SK-N-SH (cell line): Measurements from ENCODE around the gene SAP30. TPM values are rescaled to one million over a fixed set of nuclear protein-coding genes. Genes with fewer than 3 reads are reported as not detected.

Experiments
- CTCF ChIA-PET: fragments of 300-600, 350-600 bp; formaldehyde crosslinking; extraction: SDS; loops from one replicate; lab custom pipeline; 2021; lab: Yijun Ruan, JAX
- POLR2A ChIA-PET: fragments of 350-600 bp; sonication (Branson Sonifier 250); formaldehyde crosslinking; extraction: SDS; loops from one replicate; lab custom pipeline; 2020; ENCODE audit warnings: antibody characterized with exemption, inconsistent platforms; lab: Yijun Ruan, JAX
- DNase-seq: peaks from one replicate; pipeline ENCODE4 v3.0.0; 2012
- H2AFZ ChIP-seq: fragments of 200-600 bp; sonication (generic); 2 replicates; pipeline ENCODE4 v1.8.1; 2016; ENCODE audit warnings: antibody characterized with exemption, mild to moderate bottlenecking, low read depth
- H3F3A ChIP-seq: fragments of 200-600 bp; sonication (generic); replicated peaks from 2 replicates; pipeline ENCODE3; 2016; ENCODE audit warnings: antibody characterized with exemption, mild to moderate bottlenecking; ENCODE audit not compliant: insufficient read depth
- H3K27ac ChIP-seq, 2 experiments: fragments of 200-500 bp in 1 of 2; fragments of 200-600 bp in 1 of 2; sonication (Bioruptor generic) in 1 of 2; sonication (generic), shearing (Covaris generic) in 1 of 2; 2 replicates each; pipeline versions ENCODE4 v1.5.1 to v1.6.1; 2014 to 2016; ENCODE audit warnings: low read depth in 2 of 2, inconsistent platforms in 1 of 2, low read length in 1 of 2, mild to moderate bottlenecking in 1 of 2, mixed read lengths in 1 of 2
- H3K27me3 ChIP-seq: fragments of 200-600 bp; sonication (generic), shearing (Covaris generic); 2 replicates; pipeline ENCODE4 v1.6.1; 2016; ENCODE audit warnings: mixed run types; ENCODE audit not compliant: insufficient read depth
- H3K36me3 ChIP-seq, 2 experiments: fragments of 200-500 bp in 1 of 2; fragments of 200-600 bp in 1 of 2; sonication (Bioruptor generic) in 1 of 2; sonication (generic) in 1 of 2; replicated peaks in 1 of 2; 2 replicates each; pipeline versions ENCODE3 to v1.5.1; 2014 to 2016; ENCODE audit warnings: low read length in 1 of 2, mild to moderate bottlenecking in 1 of 2; ENCODE audit not compliant: insufficient read depth in 2 of 2, control insufficient read depth in 1 of 2
- H3K4me1 ChIP-seq, 2 experiments: fragments of 200-500 bp in 1 of 2; fragments of 200-600 bp in 1 of 2; sonication (Bioruptor generic) in 1 of 2; sonication (generic), shearing (Covaris generic) in 1 of 2; 2 replicates each; pipeline versions ENCODE4 v1.5.1 to v1.6.1; 2014 to 2016; ENCODE audit warnings: low read depth in 1 of 2, low read length in 1 of 2, mixed run types in 1 of 2; ENCODE audit not compliant: insufficient read depth in 2 of 2, control insufficient read depth in 1 of 2
- H3K4me2 ChIP-seq: fragments of 200-600 bp; sonication (generic), shearing (Covaris generic); 2 replicates; pipeline ENCODE4 v1.6.1; 2017; ENCODE audit warnings: mixed run types
- H3K4me3 ChIP-seq, 2 experiments: fragments of 200-500 bp in 1 of 2; fragments of 200-600 bp in 1 of 2; sonication (Bioruptor generic) in 1 of 2; sonication (generic), shearing (Covaris generic) in 1 of 2; 2 replicates each; pipeline versions ENCODE4 v1.5.1 to v1.8.1; 2014 to 2016; ENCODE audit warnings: low read depth in 2 of 2, inconsistent platforms in 1 of 2, low read length in 1 of 2, mild to moderate bottlenecking in 1 of 2, mixed read lengths in 1 of 2, moderate library complexity in 1 of 2
- H3K79me2 ChIP-seq: fragments of 200-600 bp; sonication (generic); 2 replicates; pipeline ENCODE4 v1.8.1; 2017; ENCODE audit warnings: mild to moderate bottlenecking; ENCODE audit not compliant: insufficient read depth
- H3K9ac ChIP-seq: fragments of 200-600 bp; sonication (generic); 2 replicates; pipeline ENCODE4 v1.6.1; 2017; ENCODE audit warnings: mixed run types
- H3K9me2 ChIP-seq: fragments of 200-600 bp; sonication (generic); 2 replicates; pipeline ENCODE4 v1.6.1; 2017; ENCODE audit warnings: mixed run types
- H3K9me3 ChIP-seq: fragments of 200-600 bp; sonication (generic); 2 replicates; pipeline ENCODE4 v1.6.1; 2017; ENCODE audit warnings: mixed run types, mild to moderate bottlenecking, moderate library complexity
- H4K20me1 ChIP-seq: fragments of 200-600 bp; sonication (generic); 2 replicates; pipeline ENCODE4 v1.6.1; 2017; ENCODE audit warnings: mild to moderate bottlenecking, mixed run types; ENCODE audit not compliant: insufficient read depth
- CHD2 ChIP-seq: fragments of 150-350 bp; IDR thresholded peaks from 2 replicates; pipeline ENCODE4 v1.6.1; 2018; ENCODE audit warnings: low read length; ENCODE audit not compliant: partially characterized antibody
- EZH2phosphoT487 ChIP-seq: fragments of 200-600 bp; sonication (generic); IDR thresholded peaks from 2 replicates; pipeline ENCODE4 v1.6.1; 2017; ENCODE audit warnings: low read depth, mixed run types, mild to moderate bottlenecking, antibody characterized with exemption, moderate library complexity, borderline replicate concordance
- FOSL2 ChIP-seq: IDR thresholded peaks from 2 replicates; pipeline ENCODE4 v1.4.0; 2012; ENCODE audit warnings: low read depth, mild to moderate bottlenecking, moderate library complexity, borderline replicate concordance
- FOXJ3 ChIP-seq: sonication (generic); formaldehyde crosslinking; IDR thresholded peaks from 2 replicates; pipeline ENCODE4 v1.5.1; 2020; ENCODE audit warnings: mild to moderate bottlenecking, missing genetic modification reagents
- GABPA ChIP-seq: IDR thresholded peaks from 2 replicates; pipeline ENCODE4 v1.4.0; 2012; ENCODE audit warnings: low read depth, mild to moderate bottlenecking
- MAX ChIP-seq: IDR thresholded peaks from 2 replicates; pipeline ENCODE4 v1.4.0; 2012; ENCODE audit warnings: low read depth
- MEF2A ChIP-seq: IDR thresholded peaks from 2 replicates; pipeline ENCODE4 v1.4.0; 2012; ENCODE audit warnings: low read depth, borderline replicate concordance
- RAD21 ChIP-seq: IDR thresholded peaks from 2 replicates; pipeline ENCODE4 v1.6.1; 2012; ENCODE audit warnings: mild to moderate bottlenecking, low read length
- RCOR1 ChIP-seq: fragments of 150-350 bp; IDR thresholded peaks from 2 replicates; pipeline ENCODE4 v1.6.1; 2017; ENCODE audit warnings: antibody characterized with exemption, low read length
- RXRA ChIP-seq: IDR thresholded peaks from 2 replicates; pipeline ENCODE4 v1.4.0; 2012; ENCODE audit warnings: low read depth, mild to moderate bottlenecking, borderline replicate concordance
- SMC3 ChIP-seq: IDR thresholded peaks from 2 replicates; pipeline ENCODE4 v1.6.1; 2012; ENCODE audit warnings: low read depth, low read length, improper control_type of control experiment
- YY1 ChIP-seq: IDR thresholded peaks from 2 replicates; pipeline ENCODE4 v1.4.0; 2012; ENCODE audit warnings: low read depth, mild to moderate bottlenecking
- ZBTB33 ChIP-seq: IDR thresholded peaks from 2 replicates; pipeline ENCODE4 v1.4.0; 2012; ENCODE audit warnings: low read depth, borderline replicate concordance
- WGBS: methylation state at CpG from one replicate; pipeline ENCODE4 v1.1.6; 2017; ENCODE audit warnings: low lambda C conversion rate; 5-methylcytosine and 5-hydroxymethylcytosine counted together
- polyA plus RNA-seq, 3 experiments: library from polyadenylated mRNA; depleted of rRNA; stranded (reverse); fragments of >200 nt; gene quantifications; 2 replicates each; pipeline ENCODE4 v1.2.3, GENCODE V29; 2012
- TF ChIP-seq, protein P1 (sequence below): IDR thresholded peaks from 2 replicates; pipeline ENCODE4 v1.4.0; 2012; ENCODE audit warnings: low read depth, borderline replicate concordance
- TF ChIP-seq, protein P2 (sequence below): fragments of 150-350 bp; IDR thresholded peaks from 2 replicates; pipeline ENCODE4 v1.6.1; 2016; ENCODE audit warnings: mild to moderate bottlenecking, low read depth, low read length

SAP30 gene
- polyA plus RNA-seq, 1 of the 3 experiments (the other 2 are of a cell fraction) = 19.0 TPM

DNA sequence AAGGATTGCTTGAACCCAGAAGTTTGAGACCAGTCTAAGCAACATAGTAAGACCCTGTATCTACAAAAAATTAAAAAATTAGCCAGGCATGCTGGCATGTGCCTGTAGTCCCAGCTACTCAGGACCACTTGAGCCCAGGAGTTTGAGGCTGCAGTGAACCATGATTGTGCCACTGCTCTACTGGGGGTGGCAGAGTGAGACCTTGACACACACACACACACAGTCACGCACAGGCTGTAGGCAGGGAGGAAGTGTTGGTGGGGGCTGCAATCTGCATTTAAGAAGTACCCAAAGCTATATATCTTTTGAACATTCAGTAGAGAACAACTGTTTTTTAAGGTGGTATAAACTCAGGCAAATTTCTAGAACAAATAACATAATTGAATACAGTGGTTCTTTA lies 20.9 kb downstream of the SAP30 start:
- ChIA-PET CTCF (interaction anchor here (1.3 kb wide), 1 partner anchor 54 kb away, joined by 3 read pairs; no protein-coding TSS in a partner anchor), POLR2A (no interaction called here)
- Histone ChIP-seq H3K4me1 (0 out of 4 replicates have a peak, but pooled peaks cover 0 to under 1% of the 10 kb centered on the region in 2 experiments), H4K20me1 (no peaks in the 10 kb centered on the region), H3K27ac (no peak overlapping the region), H3K36me3 (peaks cover 0 to 8% of the 10 kb centered on the region in 2 experiments), H3K27me3 (no peaks in the 10 kb centered on the region), H3F3A (no peaks in the 10 kb centered on the region), H3K4me2 (no peak overlapping the region), H2AFZ (no peak overlapping the region), H3K9me2 (no peaks in the 10 kb centered on the region), H3K4me3 (no peak overlapping the region), H3K9ac (no peak overlapping the region), H3K9me3 (peaks cover 6% of the 10 kb centered on the region; the same call in 1 of the 2 replicates), H3K79me2 (no peaks in the 10 kb centered on the region)
- TF ChIP-seq, protein P1, sequence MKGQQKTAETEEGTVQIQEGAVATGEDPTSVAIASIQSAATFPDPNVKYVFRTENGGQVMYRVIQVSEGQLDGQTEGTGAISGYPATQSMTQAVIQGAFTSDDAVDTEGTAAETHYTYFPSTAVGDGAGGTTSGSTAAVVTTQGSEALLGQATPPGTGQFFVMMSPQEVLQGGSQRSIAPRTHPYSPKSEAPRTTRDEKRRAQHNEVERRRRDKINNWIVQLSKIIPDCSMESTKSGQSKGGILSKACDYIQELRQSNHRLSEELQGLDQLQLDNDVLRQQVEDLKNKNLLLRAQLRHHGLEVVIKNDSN = no peak
- TF ChIP-seq SMC3 = no peak
- TF ChIP-seq GABPA = no peak
- no peak for DNase-seq
- WGBS = 100% methylated on average over 1 of the region's 1 CpG

GRCh38 chr4:173397604-173398003 lies 26.9 kb downstream of the SAP30 start:
- POLR2A ChIA-PET = no interaction called here
- no peak for TF ChIP-seq YY1
- H3K27me3 ChIP-seq = no peaks in the 10 kb centered on the region
- peaks cover 0 to 7% of the 10 kb centered on the region in 2 experiments for H3K36me3 ChIP-seq
- H3K4me2 ChIP-seq = peak overlapping the region; percentile 66
- H3K9me2 ChIP-seq = no peaks in the 10 kb centered on the region
- H3K9me3 ChIP-seq = peaks cover 6% of the 10 kb centered on the region; the same call in 1 of the 2 replicates
- peak overlapping the region in 1 of 2 experiments; percentile 47; a peak in 2 of 4 replicates for H3K27ac ChIP-seq
- CTCF ChIA-PET = interaction anchor here (0.9 to 3.2 kb wide), 6 partner anchors 14 to 32 kb away, joined by 3 to 9 read pairs (median 4); no protein-coding TSS in a partner anchor
- peaks cover 13% of the 10 kb centered on the region for H3F3A ChIP-seq
- no peaks in the 10 kb centered on the region for H3K79me2 ChIP-seq
- 57% methylated on average over 1 of the region's 1 CpG for WGBS
- H3K4me1 ChIP-seq = peaks cover 0 to 13% of the 10 kb centered on the region in 2 experiments; a peak in 1 of 4 replicates
- peak overlapping the region; percentile 7; the same call in 1 of the 2 replicates for H3K9ac ChIP-seq
- no peaks in the 10 kb centered on the region for H4K20me1 ChIP-seq
- peak overlapping the region in 1 of 2 experiments; percentile 4; a peak in 1 of 4 replicates for H3K4me3 ChIP-seq
- peak overlapping the region; percentile 63 for H2AFZ ChIP-seq
- no peak for DNase-seq

GRCh38 chr4:173398220-173398619 lies 27.5 kb downstream of the SAP30 start:
- Histone ChIP-seq H3K27me3 (no peaks in the 10 kb centered on the region), H3K9me3 (peaks cover 6% of the 10 kb centered on the region; the same call in 1 of the 2 replicates), H3K9ac (peak overlapping the region; percentile 7; the same call in 1 of the 2 replicates), H3K4me2 (peak overlapping the region; percentile 66; the same call in 1 of the 2 replicates), H3F3A (peaks cover 13% of the 10 kb centered on the region), H3K9me2 (no peaks in the 10 kb centered on the region), H2AFZ (peak overlapping the region; percentile 63), H3K36me3 (peaks cover 0 to 4% of the 10 kb centered on the region in 2 experiments), H3K27ac (peak overlapping the region in 1 of 2 experiments; percentile 47; a peak in 2 of 4 replicates), H3K4me1 (peaks cover 0 to 13% of the 10 kb centered on the region in 2 experiments; a peak in 1 of 4 replicates), H3K79me2 (no peaks in the 10 kb centered on the region), H4K20me1 (no peaks in the 10 kb centered on the region), H3K4me3 (peak overlapping the region in 1 of 2 experiments; percentile 4; a peak in 1 of 4 replicates)
- ChIA-PET CTCF (interaction anchor here (0.9 to 3.2 kb wide), 6 partner anchors 13 to 33 kb away, joined by 3 to 9 read pairs (median 4); no protein-coding TSS in a partner anchor), POLR2A (no interaction called here)
- DNase-seq = no peak
- TF ChIP-seq RCOR1 (no peak), ZBTB33 (no peak), CHD2 (no peak), MAX (no peak), RXRA (no peak), MEF2A (no peak), FOSL2 (no peak), EZH2phosphoT487 (no peak), SMC3 (no peak), YY1 (no peak), RAD21 (no peak), FOXJ3 (CRISPR knock-in tag) (no peak)
- TF ChIP-seq, protein P2, sequence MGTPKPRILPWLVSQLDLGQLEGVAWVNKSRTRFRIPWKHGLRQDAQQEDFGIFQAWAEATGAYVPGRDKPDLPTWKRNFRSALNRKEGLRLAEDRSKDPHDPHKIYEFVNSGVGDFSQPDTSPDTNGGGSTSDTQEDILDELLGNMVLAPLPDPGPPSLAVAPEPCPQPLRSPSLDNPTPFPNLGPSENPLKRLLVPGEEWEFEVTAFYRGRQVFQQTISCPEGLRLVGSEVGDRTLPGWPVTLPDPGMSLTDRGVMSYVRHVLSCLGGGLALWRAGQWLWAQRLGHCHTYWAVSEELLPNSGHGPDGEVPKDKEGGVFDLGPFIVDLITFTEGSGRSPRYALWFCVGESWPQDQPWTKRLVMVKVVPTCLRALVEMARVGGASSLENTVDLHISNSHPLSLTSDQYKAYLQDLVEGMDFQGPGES = no peak
- TF ChIP-seq, all 33 proteins: peak for 0
